HEK293 (cell line): ENCODE data around the gene CYRIA.

Experiments used
- ATF2 ChIP-seq: fragments of 450-650 bp; formaldehyde crosslinking; IDR thresholded peaks from 2 replicates; pipeline ENCODE4 v1.5.1; 2016; ENCODE audit warnings: missing biosample characterization, missing genetic modification characterization, low read depth
- CTCF ChIP-seq: fragments of 450-650 bp; formaldehyde crosslinking; IDR thresholded peaks from 2 replicates; pipeline ENCODE4 v1.5.1; 2016; ENCODE audit warnings: missing biosample characterization, missing genetic modification characterization
- ELK4 ChIP-seq: IDR thresholded peaks from 2 replicates; pipeline ENCODE4 v1.6.1; 2011; ENCODE audit warnings: mild to moderate bottlenecking, low read depth, low read length, borderline replicate concordance
- KLF1 ChIP-seq: fragments of 450-650 bp; formaldehyde crosslinking; IDR thresholded peaks from 2 replicates; pipeline ENCODE4 v1.5.1; 2016; ENCODE audit warnings: missing biosample characterization, missing genetic modification characterization
- PRDM4 ChIP-seq: fragments of 450-650 bp; formaldehyde crosslinking; IDR thresholded peaks from 2 replicates; pipeline ENCODE4 v1.5.1; 2017; ENCODE audit warnings: missing biosample characterization, missing genetic modification characterization
- ZFHX2 ChIP-seq: fragments of 450-650 bp; formaldehyde crosslinking; conservative IDR thresholded peaks from 2 replicates; pipeline ENCODE4 v1.5.1; 2016; ENCODE audit warnings: missing biosample characterization, missing genetic modification characterization
- ZNF138 ChIP-seq: fragments of 450-650 bp; formaldehyde crosslinking; IDR thresholded peaks from 2 replicates; pipeline ENCODE4 v1.5.1; 2016; ENCODE audit warnings: missing biosample characterization, missing genetic modification characterization, borderline replicate concordance
- ZNF202 ChIP-seq: fragments of 450-650 bp; formaldehyde crosslinking; IDR thresholded peaks from 2 replicates; pipeline ENCODE4 v1.5.1; 2016; ENCODE audit warnings: missing biosample characterization, missing genetic modification characterization, borderline replicate concordance
- ZNF274 ChIP-seq, 2 experiments: fragments of 200-500 bp in 1 of 2; fragments of 450-650 bp in 1 of 2; sonication (Bioruptor generic) in 1 of 2; formaldehyde crosslinking in 1 of 2; IDR thresholded peaks; 2 replicates each; pipeline versions ENCODE4 v1.5.1 to v1.6.1; 2014 to 2016; ENCODE audit warnings: borderline replicate concordance in 1 of 2, inconsistent platforms in 1 of 2, low read length in 1 of 2, missing biosample characterization in 1 of 2, missing genetic modification characterization in 1 of 2
- ZNF324 ChIP-seq: fragments of 450-650 bp; formaldehyde crosslinking; IDR thresholded peaks from 2 replicates; pipeline ENCODE4 v1.5.1; 2016; ENCODE audit warnings: missing biosample characterization, missing genetic modification characterization
- ZNF354C ChIP-seq: fragments of 450-650 bp; formaldehyde crosslinking; IDR thresholded peaks from 2 replicates; pipeline ENCODE4 v1.5.1; 2016; ENCODE audit warnings: missing biosample characterization, missing genetic modification characterization, low read depth, borderline replicate concordance
- ZNF513 ChIP-seq: fragments of 450-650 bp; IDR thresholded peaks from 2 replicates; pipeline ENCODE4 v1.5.1; 2018; ENCODE audit warnings: missing biosample characterization, missing genetic modification characterization
- ZNF704 ChIP-seq: fragments of 450-650 bp; formaldehyde crosslinking; IDR thresholded peaks from 2 replicates; pipeline ENCODE4 v1.5.1; 2016; ENCODE audit warnings: missing biosample characterization, missing genetic modification characterization

GRCh38 chr2:16661526-16661925 lies 4.1 kb downstream of the CYRIA start:
- TF ChIP-seq CTCF (no peak), ZNF513 (tag by site-specific recombination) (no peak), PRDM4 (tag by site-specific recombination) (no peak), ZNF324 (tag by site-specific recombination) (no peak), ATF2 (tag by site-specific recombination) (no peak), ELK4 (no peak), ZFHX2 (tag by site-specific recombination) (no peak), ZNF354C (tag by site-specific recombination) (no peak), ZNF202 (no peak), ZNF138 (tag by site-specific recombination) (no peak), KLF1 (tag by site-specific recombination) (no peak), ZNF704 (no peak), ZNF274 (IDR thresholded peaks at IDR 0.05; ENCODE audit: low read length) (no peak), ZNF274 (tag by site-specific recombination; IDR thresholded peaks at IDR 0.05; ENCODE audit: borderline replicate concordance) (no peak)
